ENCODE data around the gene ADIRF. TPM values are rescaled to one million over a fixed set of nuclear protein-coding genes. Genes with fewer than 3 reads are reported as not detected.
"Not testable (repeated sequence)": the region's sequence is repeated elsewhere in the genome, so short reads cannot be mapped to it uniquely, and the experiment has no call there.

Gene ADIRF
- total and polyA plus RNA-seq, 10 of the 15 experiments (the other 5 are each of a cell fraction or from before 2014, with no cell fraction given): 0.12 to 2.5 (median 0.70) TPM; not detected in 2

DNA sequence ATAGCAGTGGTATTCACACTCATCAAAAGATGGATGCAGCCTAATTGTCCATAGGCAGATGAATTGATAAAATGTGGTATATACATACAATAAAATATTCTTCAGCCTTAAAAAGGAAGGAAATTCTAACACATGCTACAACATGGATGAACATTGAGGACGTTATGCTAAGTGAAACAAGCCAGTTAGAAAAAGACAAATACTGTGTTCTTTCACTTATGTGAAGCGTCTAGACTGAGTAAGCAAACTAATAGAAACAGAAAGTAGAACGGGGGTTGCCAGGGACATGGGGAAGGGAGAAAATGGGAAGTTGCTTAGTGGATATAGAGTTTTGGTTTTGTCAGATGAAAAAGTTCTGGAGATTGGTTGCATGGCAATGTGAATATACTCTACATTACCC is 45.2 kb downstream of the ADIRF start:
- H3K36me3 ChIP-seq (ENCODE audit: control insufficient read depth in 2 of 2, insufficient read depth in 2 of 2, low read length in 1 of 2); H3K27ac ChIP-seq (ENCODE audit: control insufficient read depth, insufficient read depth); H3K9me3 ChIP-seq (replicated peaks; ENCODE audit: control insufficient read depth, insufficient read depth, low read length); intact Hi-C loops (cut with micrococcal nuclease; ENCODE audit: unreplicated experiment); H3K9ac ChIP-seq (ENCODE audit: control insufficient read depth, insufficient read depth, low read length); H3K4me1 ChIP-seq (ENCODE audit: control insufficient read depth, insufficient read depth, low read length); H3K4me3 ChIP-seq; FAIRE-seq; H3K79me2 ChIP-seq (ENCODE audit: control insufficient read depth, insufficient read depth, low read length); SMC1A ChIA-PET (ENCODE audit: uncharacterized antibody, unreplicated experiment); H2AFZ ChIP-seq (ENCODE audit: control insufficient read depth, low read depth, low read length); CTCF ChIA-PET; BruUV-seq (replicated peaks); H3K4me2 ChIP-seq (ENCODE audit: control insufficient read depth, insufficient read depth); ATAC-seq; in situ Hi-C loops (cut with MboI); POLR2A ChIA-PET; H4K20me1 ChIP-seq (ENCODE audit: control insufficient read depth, insufficient read depth); H3K27me3 ChIP-seq (replicated peaks in 1 of 2; ENCODE audit: control insufficient read depth in 2 of 2, insufficient read depth in 2 of 2, low read length in 1 of 2); RAD21 ChIA-PET (ENCODE audit: unreplicated experiment): not testable (repeated sequence)
- TF ChIP-seq IKZF2 (IDR thresholded peaks at IDR 0.05): peak in 1 of 2 experiments; percentile 20; a peak in 1 of 4 replicates
- peak; percentile 9 for DNase-seq (ENCODE audit: low read depth, low spot score)
- 10% methylated on average over 2 of the region's 3 CpGs for WGBS (ENCODE audit: insufficient coverage, insufficient replicate concordance, low lambda C conversion rate, missing lambda C conversion rate)

DNA sequence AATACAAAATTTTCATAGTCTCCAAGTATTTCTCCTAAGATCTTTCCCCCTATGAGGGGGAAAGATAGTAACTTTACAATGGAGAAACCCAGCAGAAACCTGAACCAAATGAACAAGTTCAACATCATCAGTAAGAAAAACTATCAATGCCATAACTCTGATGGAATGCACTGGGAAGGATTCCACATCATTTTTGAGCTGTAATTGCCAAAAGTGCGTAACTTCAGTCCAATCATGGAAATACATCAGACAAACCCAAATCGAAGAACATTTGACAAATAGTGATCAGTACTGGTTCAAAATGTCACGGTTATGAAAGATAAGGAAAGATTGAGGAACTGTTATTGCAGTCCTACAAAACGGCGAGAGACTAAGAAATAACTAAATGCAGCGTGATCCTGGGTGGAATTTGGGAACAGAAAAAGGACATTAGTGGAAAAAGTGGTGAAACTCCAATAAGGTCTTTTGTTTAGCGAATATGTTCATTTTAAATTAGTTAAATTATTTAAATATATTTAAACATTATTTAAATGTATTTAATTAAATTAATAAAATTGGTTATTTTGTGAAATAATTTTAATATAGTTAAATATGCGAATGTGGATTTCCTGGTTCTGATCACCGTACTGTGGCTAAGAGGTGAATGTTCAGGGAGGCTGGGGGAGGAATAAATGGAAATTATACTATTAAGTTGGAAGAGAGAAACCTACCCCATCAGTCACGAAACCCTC is 46.9 kb downstream of the ADIRF start:
- FAIRE-seq; H3K27ac ChIP-seq (ENCODE audit: control insufficient read depth, insufficient read depth); DNase-seq (ENCODE audit: low read depth, low spot score); RAD21 ChIA-PET (ENCODE audit: unreplicated experiment); H3K36me3 ChIP-seq (ENCODE audit: control insufficient read depth in 2 of 2, insufficient read depth in 2 of 2, low read length in 1 of 2); ATAC-seq; in situ Hi-C loops (cut with MboI); POLR2A ChIA-PET; H3K79me2 ChIP-seq (ENCODE audit: control insufficient read depth, insufficient read depth, low read length); BruUV-seq (replicated peaks); H3K4me3 ChIP-seq; H3K4me2 ChIP-seq (ENCODE audit: control insufficient read depth, insufficient read depth); SMC1A ChIA-PET (ENCODE audit: uncharacterized antibody, unreplicated experiment); intact Hi-C loops (cut with micrococcal nuclease; ENCODE audit: unreplicated experiment); H3K4me1 ChIP-seq (ENCODE audit: control insufficient read depth, insufficient read depth, low read length); H4K20me1 ChIP-seq (ENCODE audit: control insufficient read depth, insufficient read depth); H2AFZ ChIP-seq (ENCODE audit: control insufficient read depth, low read depth, low read length); H3K27me3 ChIP-seq (replicated peaks in 1 of 2; ENCODE audit: control insufficient read depth in 2 of 2, insufficient read depth in 2 of 2, low read length in 1 of 2); H3K9me3 ChIP-seq (replicated peaks; ENCODE audit: control insufficient read depth, insufficient read depth, low read length); CTCF ChIA-PET; H3K9ac ChIP-seq (ENCODE audit: control insufficient read depth, insufficient read depth, low read length): not testable (repeated sequence)
- WGBS (ENCODE audit: insufficient coverage, insufficient replicate concordance, low lambda C conversion rate, missing lambda C conversion rate): 64% methylated on average over 8 of the region's 10 CpGs

DNA sequence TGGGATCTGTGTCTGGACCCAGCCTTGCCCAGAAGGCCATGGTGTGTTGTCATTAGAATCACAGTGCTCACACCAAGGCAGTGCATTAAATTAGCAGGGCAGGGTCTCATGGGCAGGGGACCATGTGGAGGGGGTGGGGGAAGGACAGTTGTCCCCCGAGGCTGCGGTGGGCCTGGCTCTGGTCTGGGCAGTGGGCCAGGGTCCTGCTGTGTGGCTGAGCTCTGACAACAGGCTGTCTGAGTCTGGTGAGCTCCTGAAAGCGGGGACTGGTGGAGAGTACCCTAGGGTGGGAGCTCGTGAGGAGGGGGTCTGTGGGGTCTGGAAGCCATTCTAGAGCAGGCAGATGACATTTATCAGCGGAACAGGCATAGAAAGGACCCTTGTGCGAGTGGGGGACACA is 49.8 kb downstream of the ADIRF start:
- FAIRE-seq; RAD21 ChIA-PET (ENCODE audit: unreplicated experiment); CTCF ChIA-PET; H3K4me2 ChIP-seq (ENCODE audit: control insufficient read depth, insufficient read depth); SMC1A ChIA-PET (ENCODE audit: uncharacterized antibody, unreplicated experiment); intact Hi-C loops (cut with micrococcal nuclease; ENCODE audit: unreplicated experiment); H3K4me3 ChIP-seq; H2AFZ ChIP-seq (ENCODE audit: control insufficient read depth, low read depth, low read length); in situ Hi-C loops (cut with MboI); H3K9ac ChIP-seq (ENCODE audit: control insufficient read depth, insufficient read depth, low read length); H3K4me1 ChIP-seq (ENCODE audit: control insufficient read depth, insufficient read depth, low read length); H3K9me3 ChIP-seq (replicated peaks; ENCODE audit: control insufficient read depth, insufficient read depth, low read length); H3K27me3 ChIP-seq (replicated peaks in 1 of 2; ENCODE audit: control insufficient read depth in 2 of 2, insufficient read depth in 2 of 2, low read length in 1 of 2); ATAC-seq; DNase-seq (ENCODE audit: low read depth, low spot score); BruUV-seq (replicated peaks); POLR2A ChIA-PET; H3K36me3 ChIP-seq (ENCODE audit: control insufficient read depth in 2 of 2, insufficient read depth in 2 of 2, low read length in 1 of 2); H3K27ac ChIP-seq (ENCODE audit: control insufficient read depth, insufficient read depth); H3K79me2 ChIP-seq (ENCODE audit: control insufficient read depth, insufficient read depth, low read length); H4K20me1 ChIP-seq (ENCODE audit: control insufficient read depth, insufficient read depth): not testable (repeated sequence)
- WGBS (ENCODE audit: insufficient coverage, insufficient replicate concordance, low lambda C conversion rate, missing lambda C conversion rate): 14% methylated on average over 4 of the region's 6 CpGs

DNA sequence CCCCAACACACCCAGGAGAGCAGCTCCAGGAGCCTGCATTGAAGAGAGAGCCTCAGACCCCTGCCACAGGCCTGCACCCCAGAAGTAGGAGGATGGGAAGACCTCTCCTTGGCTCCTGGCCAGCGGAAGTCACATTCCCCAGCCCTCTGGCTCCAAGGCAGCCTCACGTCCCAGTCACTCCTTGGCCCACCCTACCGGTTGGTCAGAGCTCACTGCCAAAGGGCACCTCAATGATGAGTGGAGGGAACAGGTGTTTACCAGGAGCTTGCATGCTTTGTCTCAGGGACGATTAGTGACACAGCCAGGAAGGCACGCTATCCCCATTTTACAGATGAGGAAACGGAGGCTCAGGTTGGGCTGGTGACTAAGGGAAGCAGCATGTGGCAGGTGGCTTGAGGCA is 50.8 kb downstream of the ADIRF start:
- RAD21 ChIA-PET (ENCODE audit: unreplicated experiment); BruUV-seq (replicated peaks); H3K27ac ChIP-seq (ENCODE audit: control insufficient read depth, insufficient read depth); H3K79me2 ChIP-seq (ENCODE audit: control insufficient read depth, insufficient read depth, low read length); in situ Hi-C loops (cut with MboI); SMC1A ChIA-PET (ENCODE audit: uncharacterized antibody, unreplicated experiment); H3K9me3 ChIP-seq (replicated peaks; ENCODE audit: control insufficient read depth, insufficient read depth, low read length); H4K20me1 ChIP-seq (ENCODE audit: control insufficient read depth, insufficient read depth); H3K9ac ChIP-seq (ENCODE audit: control insufficient read depth, insufficient read depth, low read length); H3K4me1 ChIP-seq (ENCODE audit: control insufficient read depth, insufficient read depth, low read length); intact Hi-C loops (cut with micrococcal nuclease; ENCODE audit: unreplicated experiment); H2AFZ ChIP-seq (ENCODE audit: control insufficient read depth, low read depth, low read length); H3K27me3 ChIP-seq (replicated peaks in 1 of 2; ENCODE audit: control insufficient read depth in 2 of 2, insufficient read depth in 2 of 2, low read length in 1 of 2); POLR2A ChIA-PET; DNase-seq (ENCODE audit: low read depth, low spot score); CTCF ChIA-PET; H3K4me3 ChIP-seq; H3K36me3 ChIP-seq (ENCODE audit: control insufficient read depth in 2 of 2, insufficient read depth in 2 of 2, low read length in 1 of 2); H3K4me2 ChIP-seq (ENCODE audit: control insufficient read depth, insufficient read depth); ATAC-seq; FAIRE-seq: not testable (repeated sequence)
- 61% methylated on average over 6 of the region's 6 CpGs for WGBS (ENCODE audit: insufficient coverage, insufficient replicate concordance, low lambda C conversion rate, missing lambda C conversion rate)

All from GM12878 (cell line).